Measurements from ENCODE around the gene STPG4.

DNA sequence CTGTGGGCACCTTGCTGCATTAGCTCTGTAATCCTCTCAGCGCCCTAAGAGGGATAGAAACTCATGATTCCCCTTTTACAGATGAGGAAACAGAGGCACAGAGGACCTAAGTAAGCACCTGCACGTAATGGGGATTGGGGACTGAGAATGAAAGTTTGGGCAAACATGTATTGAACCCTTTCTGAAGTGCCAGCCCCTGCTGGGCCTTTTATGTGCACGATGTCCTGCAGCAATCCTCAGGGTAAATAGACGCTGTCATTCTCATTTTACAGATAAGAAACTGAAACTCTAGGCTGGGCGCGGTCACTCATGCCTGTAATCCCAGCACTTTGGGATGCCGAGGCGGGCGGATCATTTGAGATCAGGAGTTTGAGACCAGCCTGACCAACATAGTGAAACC is 117.4 kb downstream of the STPG4 start:
- TF ChIP-seq CTCF (IDR thresholded peaks at IDR 0.05) (no peak), POLR2A (IDR thresholded peaks at IDR 0.05) (no peak), POLR2AphosphoS5 (IDR thresholded peaks at IDR 0.05) (no peak)

All from breast epithelium (tissue), 3 donors.